GM23338 (cell line): ENCODE results near the gene GAK.

Experiments
- EZH2 ChIP-seq: fragments of 200-600 bp; sonication (generic); IDR thresholded peaks from one replicate; pipeline ENCODE4 v1.8.0; 2017; ENCODE audit warnings: antibody characterized with exemption, mild to moderate bottlenecking, low read depth; ENCODE audit not compliant: unreplicated experiment
- EZH2phosphoT487 ChIP-seq: fragments of 200-600 bp; sonication (generic); IDR thresholded peaks from one replicate; pipeline ENCODE4 v1.8.1; 2018; ENCODE audit warnings: antibody characterized with exemption; ENCODE audit not compliant: unreplicated experiment
- TF ChIP-seq, protein P1 (sequence below), 2 experiments: fragments of 200-600 bp in 1 of 2; sonication (generic) in 1 of 2; conservative IDR thresholded peaks; 2 replicates each; pipeline versions ENCODE4 v1.5.1 to v1.6.1; 2016 to 2017; ENCODE audit warnings: antibody characterized with exemption in 2 of 2, low read depth in 2 of 2, mild to moderate bottlenecking in 2 of 2, moderate library complexity in 1 of 2

DNA sequence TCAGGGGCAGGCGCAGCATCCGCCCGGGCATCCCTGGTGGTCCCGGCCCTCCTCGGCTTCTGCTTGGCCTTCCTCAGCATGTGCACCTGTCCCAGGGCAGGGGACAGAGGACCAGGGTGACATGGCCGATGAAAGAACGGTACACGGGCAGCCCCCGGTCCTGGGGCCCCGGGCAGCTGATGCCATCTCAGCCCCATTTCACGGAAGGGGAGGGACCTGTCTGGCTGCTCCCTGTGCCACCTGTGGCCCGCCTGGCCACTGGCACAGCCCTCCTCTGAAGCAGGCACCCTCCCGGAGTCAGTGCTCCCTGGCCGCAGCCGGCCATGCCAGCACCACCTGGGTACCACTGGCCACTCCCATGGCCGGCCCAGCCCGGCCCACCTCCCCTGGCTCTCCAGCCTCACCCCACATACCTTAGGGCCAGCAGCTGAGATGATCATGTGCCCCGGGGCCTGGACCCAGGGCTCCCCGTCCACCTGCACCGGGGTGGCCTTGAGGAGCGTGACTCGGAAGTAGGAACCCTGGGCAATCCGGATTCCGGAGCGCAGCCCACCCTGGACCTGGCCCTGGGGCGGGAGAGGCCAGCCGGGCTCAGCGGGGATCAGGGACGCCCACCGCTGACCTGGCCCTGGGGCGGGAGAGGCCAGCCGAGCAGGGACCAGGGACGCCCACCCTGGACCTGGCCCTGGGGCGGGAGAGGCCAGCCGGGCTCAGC is 28.7 kb upstream of the GAK start:
- TF ChIP-seq, protein P1, sequence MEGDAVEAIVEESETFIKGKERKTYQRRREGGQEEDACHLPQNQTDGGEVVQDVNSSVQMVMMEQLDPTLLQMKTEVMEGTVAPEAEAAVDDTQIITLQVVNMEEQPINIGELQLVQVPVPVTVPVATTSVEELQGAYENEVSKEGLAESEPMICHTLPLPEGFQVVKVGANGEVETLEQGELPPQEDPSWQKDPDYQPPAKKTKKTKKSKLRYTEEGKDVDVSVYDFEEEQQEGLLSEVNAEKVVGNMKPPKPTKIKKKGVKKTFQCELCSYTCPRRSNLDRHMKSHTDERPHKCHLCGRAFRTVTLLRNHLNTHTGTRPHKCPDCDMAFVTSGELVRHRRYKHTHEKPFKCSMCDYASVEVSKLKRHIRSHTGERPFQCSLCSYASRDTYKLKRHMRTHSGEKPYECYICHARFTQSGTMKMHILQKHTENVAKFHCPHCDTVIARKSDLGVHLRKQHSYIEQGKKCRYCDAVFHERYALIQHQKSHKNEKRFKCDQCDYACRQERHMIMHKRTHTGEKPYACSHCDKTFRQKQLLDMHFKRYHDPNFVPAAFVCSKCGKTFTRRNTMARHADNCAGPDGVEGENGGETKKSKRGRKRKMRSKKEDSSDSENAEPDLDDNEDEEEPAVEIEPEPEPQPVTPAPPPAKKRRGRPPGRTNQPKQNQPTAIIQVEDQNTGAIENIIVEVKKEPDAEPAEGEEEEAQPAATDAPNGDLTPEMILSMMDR (conservative IDR thresholded peaks at IDR 0.05; ENCODE audit: low read depth in 2 of 2): no peak
- TF ChIP-seq EZH2phosphoT487: no peak
- TF ChIP-seq EZH2: no peak
